Right renal pelvis (tissue), 4 donors: ENCODE data around the gene SART3. TPM values are rescaled to one million over a fixed set of nuclear protein-coding genes. Genes with fewer than 3 reads are reported as not detected.

Source experiments
- polyA plus RNA-seq, 4 donors: library from polyadenylated mRNA; unstranded; fragments of 120-200 nt; gene quantifications; one replicate each; pipeline ENCODE4 v1.2.1, GENCODE V29; 2013; ENCODE audit not compliant: insufficient read length in 4 of 4

The SART3 gene
- polyA plus RNA-seq, 4 donors, result 53.3 to 62.5 (median 56.4) TPM

Other genes starting within 250 kb of the SART3 start
- 1 to 10 TPM; 4.3 to 5.4 (median 4.9) TPM for gene CMKLR1, start 221.9 kb downstream of the SART3 start, polyA plus RNA-seq
- 1 to 10 TPM; 3.7 to 4.5 (median 3.9) TPM for gene FICD, start 45.9 kb downstream of the SART3 start, polyA plus RNA-seq
- 100 to 1,000 TPM; 119 to 133 (median 124) TPM for gene ISCU, start 1.4 kb upstream of the SART3 start, polyA plus RNA-seq
- 10 to 100 TPM; 23.9 to 25.7 (median 25.5) TPM for gene TMEM119, start 36.9 kb upstream of the SART3 start, polyA plus RNA-seq
- 1 to 10 TPM; 1.8 to 2.6 (median 2.2) TPM for gene SELPLG, start 72.7 kb upstream of the SART3 start, polyA plus RNA-seq
- 10 to 100 TPM; 56.9 to 66.4 (median 59.4) TPM for gene CORO1C, start 170.3 kb upstream of the SART3 start, polyA plus RNA-seq